Prostate gland (tissue), 2 donors: ENCODE measurements around the gene PTPN13.

ENCODE experiments used
- POLR2AphosphoS5 ChIP-seq: sonication (generic); formaldehyde crosslinking; IDR thresholded peaks from one replicate; pipeline ENCODE4 v1.6.1; 2017; ENCODE audit warnings: antibody characterized with exemption
- TF ChIP-seq, protein P1 (sequence below), 4 experiments: fragments of 200-600 bp in 2 of 4; fragments of 450-650 bp in 2 of 4; sonication (generic) in 2 of 4; IDR thresholded peaks; 1 replicate in 3 of 4; 2 replicates in 1 of 4; pipeline ENCODE4 v1.5.1; 2016 to 2019; ENCODE audit warnings: antibody characterized with exemption in 4 of 4, mild to moderate bottlenecking in 2 of 4, moderate library complexity in 2 of 4

DNA sequence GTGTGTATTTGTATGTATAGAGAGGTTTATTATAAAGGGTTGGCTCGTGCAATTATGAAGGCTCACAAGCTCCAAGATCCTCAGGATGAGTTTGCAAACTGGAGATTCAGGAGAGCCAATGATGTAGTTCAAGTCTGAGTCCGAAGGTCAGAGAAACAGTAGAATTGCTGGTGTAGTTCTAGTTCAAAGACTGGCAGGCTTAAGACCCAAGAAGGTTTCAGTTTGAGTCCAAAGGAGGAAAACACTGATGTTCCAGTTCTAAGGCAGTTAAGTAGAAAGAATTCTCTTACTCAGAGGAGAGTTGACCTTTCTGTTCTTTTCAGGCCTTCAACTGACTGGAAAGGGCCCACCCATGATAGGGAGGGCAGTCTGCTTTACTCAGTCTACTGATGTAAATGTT lies 89.1 kb downstream of the PTPN13 start:
- TF ChIP-seq, protein P1, sequence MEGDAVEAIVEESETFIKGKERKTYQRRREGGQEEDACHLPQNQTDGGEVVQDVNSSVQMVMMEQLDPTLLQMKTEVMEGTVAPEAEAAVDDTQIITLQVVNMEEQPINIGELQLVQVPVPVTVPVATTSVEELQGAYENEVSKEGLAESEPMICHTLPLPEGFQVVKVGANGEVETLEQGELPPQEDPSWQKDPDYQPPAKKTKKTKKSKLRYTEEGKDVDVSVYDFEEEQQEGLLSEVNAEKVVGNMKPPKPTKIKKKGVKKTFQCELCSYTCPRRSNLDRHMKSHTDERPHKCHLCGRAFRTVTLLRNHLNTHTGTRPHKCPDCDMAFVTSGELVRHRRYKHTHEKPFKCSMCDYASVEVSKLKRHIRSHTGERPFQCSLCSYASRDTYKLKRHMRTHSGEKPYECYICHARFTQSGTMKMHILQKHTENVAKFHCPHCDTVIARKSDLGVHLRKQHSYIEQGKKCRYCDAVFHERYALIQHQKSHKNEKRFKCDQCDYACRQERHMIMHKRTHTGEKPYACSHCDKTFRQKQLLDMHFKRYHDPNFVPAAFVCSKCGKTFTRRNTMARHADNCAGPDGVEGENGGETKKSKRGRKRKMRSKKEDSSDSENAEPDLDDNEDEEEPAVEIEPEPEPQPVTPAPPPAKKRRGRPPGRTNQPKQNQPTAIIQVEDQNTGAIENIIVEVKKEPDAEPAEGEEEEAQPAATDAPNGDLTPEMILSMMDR (IDR thresholded peaks at IDR 0.05), result no peak
- TF ChIP-seq POLR2AphosphoS5, result no peak
